Activated B cell treated with CpG ODN at 0.5 μM for 24 hours (primary cell): Measurements from ENCODE around the gene BRD3. TPM values are rescaled to one million over a fixed set of nuclear protein-coding genes. Genes with fewer than 3 reads are reported as not detected.

ENCODE experiments used
- ATAC-seq: fragments of 200-7000 bp; cut with Tn5 transposase; one replicate; pipeline ENCODE4 v1.10.0; 2021; ENCODE audit warnings: low read depth, mild to moderate bottlenecking, moderate library complexity
- CTCF ChIA-PET: fragments of 350-600 bp; sonication (Branson Sonifier 250); formaldehyde crosslinking; loops from one replicate; lab custom pipeline; 2021; ENCODE audit warnings: antibody characterized with exemption; lab: Charles Lee
- POLR2A ChIA-PET: fragments of 350-600 bp; sonication (Branson Sonifier 250); formaldehyde crosslinking; loops from one replicate; lab custom pipeline; 2021; ENCODE audit warnings: antibody characterized with exemption; lab: Charles Lee
- DNase-seq: peaks from one replicate; pipeline ENCODE4 v3.0.0; 2022
- H3K27ac Mint-ChIP-seq: one replicate; pipeline ENCODE4 v1.8.0; 2020; ENCODE audit warnings: mixed read lengths
- H3K27me3 Mint-ChIP-seq: one replicate; pipeline ENCODE4 v1.8.0; 2021; ENCODE audit warnings: mixed read lengths
- H3K36me3 Mint-ChIP-seq: one replicate; pipeline ENCODE4 v1.8.0; 2021; ENCODE audit warnings: low read depth, mixed read lengths
- H3K4me1 Mint-ChIP-seq: one replicate; pipeline ENCODE4 v1.8.0; 2021; ENCODE audit warnings: mixed read lengths
- H3K4me3 Mint-ChIP-seq: one replicate; pipeline ENCODE4 v1.8.0; 2020; ENCODE audit warnings: mild to moderate bottlenecking, mixed read lengths
- H3K9me3 Mint-ChIP-seq: one replicate; pipeline ENCODE4 v1.8.0; 2020; ENCODE audit warnings: mixed read lengths
- intact Hi-C: fragments of 100-400 bp; cut with micrococcal nuclease; formaldehyde crosslinking; loops from one replicate; pipeline ENCODE4 v1.15.1; 2024
- total RNA-seq: library from RNA; stranded (reverse); gene quantifications from 2 replicates; pipeline ENCODE4 v1.2.3, GENCODE V29; 2022
- TF ChIP-seq, protein P1 (sequence below): fragments of 200-600 bp; IDR thresholded peaks from one replicate; pipeline ENCODE4 v1.8.0; 2022; ENCODE audit warnings: antibody characterized with exemption, mild to moderate bottlenecking

The BRD3 gene
- total RNA-seq, 1 donor from 2014 or later = 18.3 TPM

- no peak overlapping the region for H3K4me3 Mint-ChIP-seq
- intact Hi-C loops = no loop called here
- H3K27me3 Mint-ChIP-seq = peaks cover 14% of the 10 kb centered on the region
- no peaks in the 10 kb centered on the region for H3K36me3 Mint-ChIP-seq
- DNase-seq (no peak), ATAC-seq (no peak)
- TF ChIP-seq, protein P1, sequence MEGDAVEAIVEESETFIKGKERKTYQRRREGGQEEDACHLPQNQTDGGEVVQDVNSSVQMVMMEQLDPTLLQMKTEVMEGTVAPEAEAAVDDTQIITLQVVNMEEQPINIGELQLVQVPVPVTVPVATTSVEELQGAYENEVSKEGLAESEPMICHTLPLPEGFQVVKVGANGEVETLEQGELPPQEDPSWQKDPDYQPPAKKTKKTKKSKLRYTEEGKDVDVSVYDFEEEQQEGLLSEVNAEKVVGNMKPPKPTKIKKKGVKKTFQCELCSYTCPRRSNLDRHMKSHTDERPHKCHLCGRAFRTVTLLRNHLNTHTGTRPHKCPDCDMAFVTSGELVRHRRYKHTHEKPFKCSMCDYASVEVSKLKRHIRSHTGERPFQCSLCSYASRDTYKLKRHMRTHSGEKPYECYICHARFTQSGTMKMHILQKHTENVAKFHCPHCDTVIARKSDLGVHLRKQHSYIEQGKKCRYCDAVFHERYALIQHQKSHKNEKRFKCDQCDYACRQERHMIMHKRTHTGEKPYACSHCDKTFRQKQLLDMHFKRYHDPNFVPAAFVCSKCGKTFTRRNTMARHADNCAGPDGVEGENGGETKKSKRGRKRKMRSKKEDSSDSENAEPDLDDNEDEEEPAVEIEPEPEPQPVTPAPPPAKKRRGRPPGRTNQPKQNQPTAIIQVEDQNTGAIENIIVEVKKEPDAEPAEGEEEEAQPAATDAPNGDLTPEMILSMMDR = no peak
- no peaks in the 10 kb centered on the region for H3K4me1 Mint-ChIP-seq
- ChIA-PET POLR2A (no interaction called here), CTCF (no interaction called here)
- no peaks in the 10 kb centered on the region for H3K9me3 Mint-ChIP-seq
- H3K27ac Mint-ChIP-seq = no peak overlapping the region
Observed at GRCh38 chr9:134011401-134011800, 56.4 kb downstream of the BRD3 start.

- CTCF ChIA-PET = no interaction called here
- H3K27ac Mint-ChIP-seq = no peak overlapping the region
- no peaks in the 10 kb centered on the region for H3K9me3 Mint-ChIP-seq
- TF ChIP-seq, protein P1 = no peak
- intact Hi-C loops = no loop called here
- no peaks in the 10 kb centered on the region for H3K36me3 Mint-ChIP-seq
- H3K27me3 Mint-ChIP-seq = peaks cover 14% of the 10 kb centered on the region
- ATAC-seq = no peak
- POLR2A ChIA-PET = interaction anchor here (1.1 kb wide), 1 partner anchor 15 kb away, joined by 3 read pairs; no protein-coding TSS in a partner anchor
- DNase-seq = no peak
- H3K4me1 Mint-ChIP-seq = no peaks in the 10 kb centered on the region
- no peak overlapping the region for H3K4me3 Mint-ChIP-seq
Observed at GRCh38 chr9:134010310-134011173, 57.3 kb downstream of the BRD3 start.

DNA sequence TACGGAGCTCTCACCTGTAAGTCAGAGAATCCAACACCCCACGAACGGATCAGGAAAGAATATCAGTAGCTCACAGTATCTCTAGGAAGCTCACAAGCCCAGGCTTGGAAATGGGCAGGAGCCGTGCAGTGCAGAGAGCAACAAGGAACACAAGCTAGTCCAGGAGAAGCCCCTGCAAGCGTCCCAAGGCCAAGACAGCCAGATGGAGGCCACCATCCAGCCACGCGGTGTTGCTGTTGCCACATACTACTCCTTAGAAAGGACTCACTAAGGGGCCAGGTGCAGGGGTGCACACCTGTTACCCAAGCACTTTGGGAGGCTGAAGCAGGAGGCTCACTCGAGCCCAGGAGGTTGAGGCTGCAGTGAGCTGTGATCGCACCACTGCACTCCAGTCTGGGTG lies 60.3 kb downstream of the BRD3 start:
- Mint-ChIP-seq H3K4me1 (no peaks in the 10 kb centered on the region), H3K9me3 (no peaks in the 10 kb centered on the region), H3K27ac (no peak overlapping the region), H3K4me3 (no peak overlapping the region), H3K36me3 (no peaks in the 10 kb centered on the region), H3K27me3 (peaks cover 19% of the 10 kb centered on the region)
- DNase-seq = no peak
- intact Hi-C loops = no loop called here
- ChIA-PET POLR2A (no interaction called here), CTCF (no interaction called here)
- TF ChIP-seq, protein P1 = no peak
- no peak for ATAC-seq

- TF ChIP-seq, protein P1 = no peak
- DNase-seq (no peak), ATAC-seq (no peak)
- POLR2A ChIA-PET = no interaction called here
- Mint-ChIP-seq H3K27ac (no peak overlapping the region), H3K27me3 (peaks cover 19% of the 10 kb centered on the region), H3K4me3 (no peak overlapping the region), H3K4me1 (no peaks in the 10 kb centered on the region), H3K36me3 (no peaks in the 10 kb centered on the region), H3K9me3 (no peaks in the 10 kb centered on the region)
- CTCF ChIA-PET = no interaction called here
- intact Hi-C loops = no loop called here
Observed at GRCh38 chr9:134007150-134007549, 60.7 kb downstream of the BRD3 start.

DNA sequence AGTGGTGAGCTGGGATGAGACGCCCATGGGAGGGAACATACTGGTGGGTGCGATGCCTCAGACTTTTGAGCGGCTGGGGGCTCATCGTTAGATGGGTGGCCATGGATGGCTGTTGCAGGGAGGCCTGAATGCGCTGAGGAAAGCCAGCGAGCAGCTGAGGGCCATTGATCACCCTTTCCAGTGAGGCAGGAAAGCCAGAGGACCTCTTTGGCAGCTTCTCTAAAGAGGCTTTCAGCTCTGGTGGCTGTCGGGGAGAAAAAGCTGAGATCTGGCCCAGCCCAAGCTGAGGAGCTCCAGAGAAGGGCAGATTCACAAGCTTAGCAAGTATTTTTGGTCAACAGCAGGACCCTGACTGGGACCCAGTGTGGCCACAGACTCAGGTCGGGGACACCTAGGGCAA lies 62.4 kb downstream of the BRD3 start:
- Mint-ChIP-seq H3K9me3 (no peaks in the 10 kb centered on the region), H3K27me3 (peaks cover 19% of the 10 kb centered on the region), H3K4me1 (peaks cover 7% of the 10 kb centered on the region), H3K4me3 (no peak overlapping the region), H3K36me3 (no peaks in the 10 kb centered on the region), H3K27ac (no peak overlapping the region)
- TF ChIP-seq, protein P1 = no peak
- DNase-seq = no peak
- intact Hi-C loops = no loop called here
- POLR2A ChIA-PET = no interaction called here
- ATAC-seq = no peak
- CTCF ChIA-PET = interaction anchor here (1.0 kb wide), 1 partner anchor 9 kb away, joined by 3 read pairs; no protein-coding TSS in a partner anchor
